OCI-M1 (cell line): Measurements from ENCODE around the gene VPS41.

Source experiments
- DNase-seq: peaks from one replicate; lab custom pipeline; 2025; lab: John Stamatoyannopoulos, UW

Gene VPS41

GRCh38 chr7:38801786-38802185 is 107.2 kb downstream of the VPS41 start:
- no peak for DNase-seq

- DNase-seq = no peak
Measured at GRCh38 chr7:38798552-38799267, 110.3 kb downstream of the VPS41 start.

GRCh38 chr7:38796626-38797501 is 112.1 kb downstream of the VPS41 start:
- DNase-seq = peak; percentile 55

- DNase-seq = no peak
Measured at GRCh38 chr7:38795593-38795992, 113.4 kb downstream of the VPS41 start.

- DNase-seq = no peak
Measured at GRCh38 chr7:38781991-38782390, 127.0 kb downstream of the VPS41 start.

- DNase-seq = no peak
Measured at GRCh38 chr7:38777609-38778008, 131.4 kb downstream of the VPS41 start.

GRCh38 chr7:38775506-38776175 is 133.3 kb downstream of the VPS41 start:
- DNase-seq = no peak

- no peak for DNase-seq
Measured at GRCh38 chr7:38773430-38773829, 135.6 kb downstream of the VPS41 start.

GRCh38 chr7:38760226-38760625 is 148.8 kb downstream of the VPS41 start:
- no peak for DNase-seq

GRCh38 chr7:38759028-38759427 is 150.0 kb downstream of the VPS41 start:
- DNase-seq = no peak

GRCh38 chr7:38757931-38758330 is 151.1 kb downstream of the VPS41 start:
- no peak for DNase-seq

- DNase-seq = no peak
Measured at GRCh38 chr7:38756521-38756920, 152.5 kb downstream of the VPS41 start.

GRCh38 chr7:38753347-38753746 is 155.6 kb downstream of the VPS41 start:
- no peak for DNase-seq

- no peak for DNase-seq
Measured at GRCh38 chr7:38751416-38751815, 157.6 kb downstream of the VPS41 start.

GRCh38 chr7:38748056-38748610 is 160.9 kb downstream of the VPS41 start:
- DNase-seq = no peak

- no peak for DNase-seq
Measured at GRCh38 chr7:38746438-38746837, 162.6 kb downstream of the VPS41 start.

- DNase-seq = no peak
Measured at GRCh38 chr7:38744746-38745145, 164.2 kb downstream of the VPS41 start.

- DNase-seq = no peak
Measured at GRCh38 chr7:38743899-38744298, 165.1 kb downstream of the VPS41 start.

GRCh38 chr7:38740041-38740440 is 168.9 kb downstream of the VPS41 start:
- DNase-seq = no peak

GRCh38 chr7:38736138-38736537 is 172.9 kb downstream of the VPS41 start:
- no peak for DNase-seq

- no peak for DNase-seq
Measured at GRCh38 chr7:38731215-38731614, 177.8 kb downstream of the VPS41 start.

- DNase-seq = no peak
Measured at GRCh38 chr7:38728145-38728544, 180.8 kb downstream of the VPS41 start.
